NCI-H82 treated with DMSO at 0.1 percent for 48 hours (cell line): ENCODE results near the gene GDF11.

ENCODE experiments used
- DNase-seq: peaks from one replicate; lab custom pipeline; 2025; ENCODE audit not compliant: unreplicated experiment; lab: John Stamatoyannopoulos, UW

Gene GDF11

DNA sequence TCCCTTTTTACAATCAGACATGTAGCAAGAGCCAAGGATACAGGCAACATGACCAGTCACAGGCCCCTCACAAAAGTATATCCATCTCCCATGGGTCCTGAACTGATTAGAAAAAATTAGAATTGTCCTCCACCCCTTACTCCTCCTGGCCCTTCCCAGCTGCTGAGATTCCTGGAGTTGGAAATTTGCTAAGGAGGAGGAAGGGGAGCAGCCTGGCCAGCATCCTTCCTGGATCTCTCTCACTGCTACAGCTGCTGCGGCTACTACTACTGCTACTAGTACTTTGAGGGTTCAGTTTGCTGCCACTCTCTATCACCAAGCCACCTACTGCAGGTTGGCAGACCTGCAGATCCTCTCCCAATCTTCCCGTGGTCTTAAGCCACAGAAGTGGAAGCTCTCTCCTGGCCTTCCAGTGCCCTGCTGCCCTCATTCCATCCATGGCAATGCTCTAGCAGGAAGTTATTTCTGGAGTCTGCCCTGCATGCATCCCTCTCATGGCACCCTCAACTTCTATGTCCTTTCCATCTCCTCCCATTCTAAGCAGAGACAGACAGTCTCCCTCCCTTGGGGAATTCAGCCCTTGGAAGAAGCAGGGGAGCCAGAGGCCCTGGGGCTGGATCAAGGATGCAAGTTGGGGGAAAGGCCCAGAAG, 36.2 kb upstream of the GDF11 start:
- no peak for DNase-seq

DNA sequence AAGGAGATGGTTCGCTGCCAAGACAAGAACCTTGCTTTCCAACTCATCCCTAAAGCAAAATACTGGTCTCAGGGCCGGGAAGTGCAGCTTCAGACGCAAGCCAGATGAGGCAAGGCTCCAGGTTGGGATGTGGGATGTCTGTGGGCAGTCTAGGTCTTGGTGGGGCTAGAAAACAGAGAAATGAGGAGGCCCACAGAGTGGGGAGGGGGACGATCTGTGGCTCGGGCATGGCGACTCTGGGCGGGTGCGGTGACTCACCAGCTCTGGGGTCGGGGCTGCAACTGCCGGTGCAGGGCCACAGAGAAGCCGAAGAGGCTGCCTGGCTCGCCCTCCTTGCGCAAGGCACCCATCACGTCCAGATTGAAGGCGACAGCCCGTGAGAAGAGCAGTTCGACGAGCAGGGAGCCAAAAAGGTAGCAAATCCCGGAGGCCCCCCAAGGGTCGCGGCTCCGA, 35.7 kb upstream of the GDF11 start:
- DNase-seq = no peak

DNA sequence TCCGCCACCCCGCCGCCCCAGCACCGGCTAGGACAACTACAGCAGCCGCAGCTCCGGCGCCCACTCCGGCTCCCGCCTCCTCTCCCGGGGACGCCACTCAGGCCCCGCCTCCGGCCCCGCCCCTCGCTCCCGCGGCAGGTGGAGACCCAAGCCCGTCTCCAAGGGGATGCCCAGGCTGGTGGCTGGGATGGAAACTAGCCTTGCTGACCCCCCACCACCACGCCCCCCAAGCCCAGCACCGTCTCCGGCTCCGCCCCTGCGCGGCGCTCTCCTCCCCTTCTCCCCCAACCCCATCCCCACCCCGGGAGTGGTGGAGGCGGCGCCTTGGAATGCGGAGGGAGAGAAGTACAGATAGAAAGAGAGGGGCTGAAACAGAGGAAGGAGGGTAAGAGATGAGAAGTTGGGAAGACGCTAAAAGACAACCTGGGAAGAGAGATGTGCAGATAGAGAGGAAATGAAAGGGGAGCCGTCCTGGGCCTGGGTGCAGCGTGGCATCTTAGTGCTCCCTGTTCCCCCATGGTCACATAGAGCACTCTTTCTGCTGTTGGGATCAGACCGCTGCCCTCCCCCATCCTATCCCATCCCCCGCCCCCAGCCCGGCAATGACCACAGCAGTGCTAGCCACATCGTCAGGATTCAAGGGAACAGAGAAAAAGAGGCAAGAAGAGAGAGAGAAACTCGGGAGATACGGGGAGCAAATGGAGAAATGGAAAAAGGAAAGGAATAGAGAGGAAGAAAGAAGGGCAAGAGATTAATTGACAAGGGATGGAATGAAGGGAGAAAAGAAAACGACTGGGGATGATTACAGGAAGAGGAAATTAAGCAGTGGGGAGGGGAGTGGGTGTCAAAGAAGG, 34.9 kb upstream of the GDF11 start, which contains the start of gene ITGA7:
Gene ITGA7 (minus strand): TSS at position 64 of the 854 bp plus-strand sequence. CDS start 222 bp downstream, outside the sequence.
- DNase-seq = peak; percentile 22

DNA sequence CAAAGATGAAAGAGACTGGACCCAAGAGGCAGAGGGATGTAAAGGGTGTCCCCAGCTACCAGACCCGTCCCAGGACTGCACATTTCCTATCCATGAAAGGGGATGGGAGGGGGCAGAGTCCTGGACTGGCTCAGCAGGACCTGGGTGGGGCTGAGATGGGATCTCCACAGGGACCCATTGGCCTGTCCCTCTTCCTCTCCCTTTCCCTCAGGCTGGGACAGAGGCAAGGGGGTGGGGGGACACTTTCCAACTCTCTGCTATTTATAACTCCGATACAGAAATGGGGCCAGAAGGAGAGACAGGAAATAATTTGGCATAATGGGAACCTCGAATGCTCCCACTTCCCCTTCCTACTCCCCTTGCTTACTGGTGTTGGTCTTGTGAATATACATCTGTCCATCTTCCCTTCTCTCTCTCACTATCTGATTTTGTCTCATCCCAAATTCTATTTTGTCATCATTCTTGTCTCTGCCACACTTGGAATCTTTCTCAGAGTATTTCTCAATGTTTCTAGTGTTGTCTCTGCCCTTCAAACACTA, 34.2 kb upstream of the GDF11 start:
- DNase-seq = no peak

DNA sequence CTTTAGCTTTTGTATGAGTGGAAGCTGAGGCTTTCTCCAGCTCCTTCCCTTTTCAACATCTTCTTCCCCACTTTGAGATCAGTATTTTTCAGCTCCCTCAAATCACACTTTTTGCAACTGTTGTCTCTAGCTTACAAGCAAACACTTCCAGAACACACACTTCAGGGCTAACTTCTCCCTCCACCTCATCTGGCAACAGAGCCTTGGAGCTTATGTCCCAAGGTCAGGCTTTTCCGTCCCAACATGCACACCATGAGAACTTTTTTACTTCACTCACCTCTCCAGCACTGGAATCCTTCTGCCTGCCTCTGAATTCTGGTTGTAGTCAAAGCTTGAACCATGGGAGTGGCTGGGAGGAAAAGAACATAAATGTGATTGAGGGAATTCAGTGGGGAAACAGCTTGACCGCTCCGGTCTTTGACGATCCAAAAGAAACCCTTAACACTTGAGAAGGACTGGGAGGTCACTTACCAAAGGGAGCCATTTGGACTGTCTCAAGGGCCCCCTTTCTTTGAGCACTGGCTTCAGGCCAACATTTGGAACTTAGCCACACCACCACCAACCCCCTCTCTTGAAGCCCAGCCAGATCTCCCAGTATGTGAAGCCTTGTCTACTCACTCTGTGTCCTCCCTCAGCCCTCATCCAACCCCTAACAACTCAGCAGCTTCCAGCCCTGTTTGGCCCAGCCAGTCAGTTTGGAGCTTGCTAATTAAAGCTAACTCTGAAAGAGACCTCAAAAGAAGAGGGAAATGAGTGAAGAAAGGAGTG, 31.0 kb upstream of the GDF11 start:
- DNase-seq = no peak

DNA sequence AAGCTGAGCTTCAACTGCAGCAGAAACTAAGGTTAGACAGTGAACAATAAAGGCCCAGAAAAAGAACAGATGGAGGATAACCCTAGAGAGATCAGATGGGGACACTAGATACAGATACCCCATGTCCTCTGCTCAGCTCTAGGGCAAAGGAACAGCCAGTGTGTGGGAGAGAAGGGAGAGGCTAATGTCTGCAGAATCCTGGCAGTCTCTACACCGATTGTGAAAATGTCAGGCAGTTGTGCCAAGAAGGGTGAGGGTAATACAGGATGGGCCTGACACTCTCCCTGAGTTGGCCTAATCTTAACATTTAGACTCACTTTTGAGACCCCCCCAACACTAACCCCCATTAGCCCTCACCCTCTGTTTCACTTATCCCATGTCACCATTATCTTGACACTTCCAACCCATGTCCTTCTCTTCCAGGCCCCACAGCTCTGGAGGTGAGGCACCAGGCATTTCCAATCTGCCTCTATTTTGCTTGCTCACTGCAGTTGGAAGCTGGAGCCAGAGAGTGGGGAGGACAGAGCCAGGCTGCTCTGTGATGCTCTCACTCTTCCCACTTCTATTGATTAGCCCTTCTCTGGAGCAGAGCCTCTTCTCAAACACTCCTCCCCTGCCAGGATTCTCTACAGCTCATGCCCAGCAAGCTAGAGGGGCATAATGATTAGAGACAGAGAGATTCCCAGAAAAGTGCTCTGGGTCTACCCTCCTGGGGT, 30.1 kb upstream of the GDF11 start:
- no peak for DNase-seq

DNA sequence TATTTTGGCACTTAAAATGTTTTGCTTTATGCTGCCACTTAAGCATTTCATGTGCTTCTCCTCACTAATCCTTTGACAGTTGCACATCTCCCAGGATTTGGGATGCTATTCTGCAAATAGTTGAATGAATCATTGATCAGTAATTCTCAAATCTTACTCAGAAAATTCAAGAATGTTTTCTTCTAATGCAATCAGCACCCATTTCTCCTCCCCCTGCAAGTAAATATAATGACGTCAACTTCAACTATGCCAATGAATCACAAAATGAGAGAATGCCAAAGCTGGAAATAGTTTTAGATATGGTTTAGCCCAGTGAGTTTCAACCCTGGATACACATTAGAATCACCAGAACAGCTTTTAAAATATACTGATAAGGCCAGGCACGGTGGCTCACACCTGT, 29.2 kb upstream of the GDF11 start:
- DNase-seq = no peak

DNA sequence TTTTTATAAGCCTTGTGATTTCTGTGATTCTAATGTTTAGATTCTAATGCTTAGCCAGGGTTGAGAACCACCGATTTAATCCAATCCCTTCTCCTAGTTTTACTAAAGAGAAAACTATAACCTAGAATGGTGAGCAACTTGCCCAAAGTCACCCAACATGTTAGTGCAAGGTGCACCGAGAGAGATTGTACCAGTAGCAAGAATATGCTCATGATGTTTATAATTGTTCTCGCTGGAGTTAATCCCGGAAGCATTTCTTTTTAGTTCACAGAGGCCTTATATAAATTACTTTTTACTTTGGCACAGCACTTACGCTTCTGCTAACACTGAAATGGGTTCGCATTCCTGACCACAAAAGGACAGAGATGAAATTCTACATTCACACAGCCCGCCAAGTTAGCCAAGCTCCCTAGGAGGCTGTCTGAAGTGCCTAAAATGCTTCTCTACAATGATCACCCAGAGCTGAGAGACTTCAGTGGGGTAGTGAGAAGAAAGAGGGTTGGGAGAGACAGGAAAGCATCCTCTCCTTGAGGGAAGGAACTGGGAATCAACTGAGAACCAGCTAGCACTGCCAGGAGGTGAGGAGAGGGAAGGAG, 27.7 kb upstream of the GDF11 start:
- no peak for DNase-seq

DNA sequence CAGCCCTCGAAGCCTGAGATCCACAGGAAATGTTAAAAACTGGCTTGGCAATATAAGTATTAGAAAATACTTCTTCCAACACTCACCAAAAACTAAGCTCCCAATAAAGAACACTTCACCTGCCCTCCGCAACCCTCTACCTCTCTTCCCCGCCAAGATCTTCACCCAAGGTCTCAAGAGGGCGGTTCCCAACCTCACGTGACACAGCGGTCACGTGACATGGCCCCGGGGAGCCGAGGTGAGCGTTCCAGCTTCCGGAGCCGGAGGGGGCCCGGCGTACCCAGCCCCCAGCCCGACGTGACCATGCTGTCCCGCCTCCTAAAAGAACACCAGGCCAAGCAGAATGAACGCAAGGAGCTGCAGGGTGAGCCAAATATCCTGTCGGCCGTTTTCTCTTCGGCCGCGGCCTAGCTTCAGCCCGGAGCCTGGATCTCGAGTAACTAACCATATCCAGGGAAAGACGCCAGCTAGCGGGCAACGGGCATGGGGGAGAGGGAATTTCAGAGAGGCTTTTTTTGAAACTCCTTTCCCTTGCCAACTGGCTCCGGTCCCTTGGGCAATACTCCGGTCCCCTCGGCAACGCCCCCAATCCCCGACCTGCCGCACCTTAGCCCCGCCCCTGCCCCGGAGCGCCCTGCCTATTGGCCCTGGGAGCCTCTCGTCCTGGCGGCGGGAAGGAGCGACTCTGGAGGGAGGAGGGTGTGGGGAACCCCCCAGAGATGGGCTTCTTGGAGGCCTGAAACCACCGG, 26.9 kb upstream of the GDF11 start, which contains the start of gene BLOC1S1:
Gene BLOC1S1 (plus strand): TSS at position 214 of the 749 bp plus-strand sequence. CDS start 6 bp downstream, at position 220.
- peak; percentile 71 for DNase-seq

DNA sequence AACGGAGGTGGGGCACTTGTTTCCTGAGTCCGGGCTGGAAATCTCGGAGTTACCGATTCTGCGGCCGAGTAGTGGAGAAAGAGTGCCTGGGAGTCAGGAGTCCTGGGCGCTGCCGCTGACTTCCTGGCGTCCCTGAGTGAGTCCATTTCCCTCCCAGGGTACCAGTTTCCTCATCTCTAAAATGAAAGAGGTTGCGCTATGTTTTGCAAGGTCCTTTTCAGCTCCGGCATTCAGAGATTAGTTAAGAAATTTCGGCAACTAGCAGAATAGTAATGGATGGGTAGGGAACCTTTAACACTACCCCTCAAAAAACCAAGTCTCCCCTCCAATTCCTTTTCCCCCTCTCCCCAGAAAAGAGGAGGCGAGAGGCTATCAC, 26.4 kb upstream of the GDF11 start:
- no peak for DNase-seq

DNA sequence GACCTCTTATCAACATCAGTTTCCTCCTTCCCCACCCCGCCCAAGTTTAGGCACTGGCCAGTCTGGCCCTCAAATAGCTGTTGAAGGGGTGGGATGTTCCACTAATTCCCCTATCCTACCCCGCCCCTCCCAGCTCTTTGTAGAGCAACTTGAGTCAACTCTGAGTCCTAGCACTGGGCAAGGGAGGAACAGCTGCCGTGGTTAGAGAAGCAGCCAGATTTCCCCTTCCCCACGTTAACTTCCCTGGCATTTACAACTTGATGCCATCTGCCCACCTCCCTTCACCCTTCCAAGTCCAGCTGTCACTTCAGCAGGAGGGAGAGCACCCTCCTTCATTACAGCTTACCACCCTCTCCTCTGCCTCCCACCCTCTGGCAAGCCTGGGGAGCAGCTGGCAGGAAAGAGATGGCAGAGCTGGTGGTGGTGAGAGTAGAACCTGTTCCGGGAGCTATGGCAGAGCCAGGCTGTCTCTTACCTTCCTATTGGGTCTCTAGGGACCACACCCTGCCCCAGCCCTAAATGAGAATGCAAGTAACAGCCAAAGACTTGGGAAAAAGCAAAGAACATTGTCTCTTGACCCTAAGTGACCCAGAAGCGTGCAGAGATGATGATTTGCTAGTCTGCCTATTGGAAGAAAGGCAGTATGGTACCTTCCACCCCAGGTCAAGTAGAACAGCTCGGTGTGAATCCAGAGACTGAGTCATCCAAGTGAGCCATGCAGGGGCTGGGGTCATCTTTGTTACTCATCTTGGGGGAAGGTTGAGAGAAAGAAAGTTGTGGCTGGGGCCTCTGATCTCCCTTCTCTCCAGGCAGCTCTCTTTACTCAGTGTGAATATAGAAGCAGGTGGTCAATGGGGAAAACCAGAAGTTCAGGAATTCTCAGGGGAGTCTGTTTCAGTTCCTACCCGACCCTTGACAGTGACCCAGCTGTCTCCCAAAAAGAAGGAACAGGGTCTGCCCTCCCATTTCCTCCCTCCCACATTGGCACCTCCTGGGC, 25.6 kb upstream of the GDF11 start:
- DNase-seq = no peak

DNA sequence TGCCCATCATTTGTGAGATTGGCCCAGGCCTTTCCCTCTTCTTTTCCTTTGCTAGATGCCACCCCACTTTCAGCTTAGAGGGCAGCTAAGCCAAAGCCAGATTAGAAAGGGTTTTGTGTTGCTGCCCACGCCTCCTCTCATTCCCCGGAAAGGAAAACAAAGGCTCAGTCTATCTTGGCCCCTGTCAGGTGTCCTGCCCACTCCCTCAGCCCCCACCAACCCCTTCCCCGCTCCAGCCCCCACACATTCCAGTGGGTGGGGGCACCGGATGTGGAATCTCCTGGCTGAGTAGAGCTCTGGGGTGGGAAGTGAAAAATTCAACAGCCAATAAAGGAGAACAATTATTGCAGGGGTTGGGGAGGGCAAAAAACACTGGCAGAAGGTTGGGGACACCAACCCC, 24.9 kb upstream of the GDF11 start:
- DNase-seq = no peak

DNA sequence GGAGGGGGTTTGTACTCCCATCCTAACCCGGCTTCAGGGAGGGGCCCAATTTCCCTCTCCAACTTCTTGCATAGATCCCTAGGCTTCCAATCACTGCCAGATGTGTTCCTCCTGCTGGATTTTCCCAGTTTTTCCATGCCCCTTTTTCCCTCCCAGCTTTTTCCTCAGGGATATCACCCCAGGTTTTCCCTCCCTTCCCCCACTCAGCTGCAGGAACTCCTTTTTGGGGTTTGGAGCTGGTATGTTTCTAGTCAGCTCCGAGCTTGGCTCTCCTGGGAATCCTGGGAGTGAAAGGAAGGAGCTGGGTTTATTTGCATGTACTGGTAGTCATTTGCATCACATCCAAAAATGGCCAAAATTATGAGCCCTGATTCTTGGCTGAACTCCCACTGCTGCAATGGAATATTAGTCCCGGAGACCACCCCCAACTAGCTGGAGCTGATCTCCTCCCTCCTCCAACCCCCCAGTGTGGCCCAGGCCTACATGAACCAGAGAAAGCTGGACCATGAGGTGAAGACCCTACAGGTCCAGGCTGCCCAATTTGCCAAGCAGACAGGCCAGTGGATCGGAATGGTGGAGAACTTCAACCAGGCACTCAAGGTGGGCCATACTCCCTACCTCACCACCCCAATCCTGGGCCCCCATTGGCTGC, 24.2 kb upstream of the GDF11 start:
- DNase-seq = no peak

DNA sequence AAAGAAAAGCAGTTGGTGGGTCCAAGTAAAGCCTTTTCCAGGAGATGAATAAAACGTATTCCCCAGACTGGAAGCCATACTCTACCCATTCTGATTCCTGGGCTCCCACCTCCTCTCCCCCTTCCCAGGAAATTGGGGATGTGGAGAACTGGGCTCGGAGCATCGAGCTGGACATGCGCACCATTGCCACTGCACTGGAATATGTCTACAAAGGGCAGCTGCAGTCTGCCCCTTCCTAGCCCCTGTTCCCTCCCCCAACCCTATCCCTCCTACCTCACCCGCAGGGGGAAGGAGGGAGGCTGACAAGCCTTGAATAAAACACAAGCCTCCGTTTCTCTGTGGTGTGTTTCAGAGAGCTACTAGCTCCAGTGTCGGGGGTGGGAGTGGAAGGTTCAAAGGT, 23.6 kb upstream of the GDF11 start:
- DNase-seq = no peak

DNA sequence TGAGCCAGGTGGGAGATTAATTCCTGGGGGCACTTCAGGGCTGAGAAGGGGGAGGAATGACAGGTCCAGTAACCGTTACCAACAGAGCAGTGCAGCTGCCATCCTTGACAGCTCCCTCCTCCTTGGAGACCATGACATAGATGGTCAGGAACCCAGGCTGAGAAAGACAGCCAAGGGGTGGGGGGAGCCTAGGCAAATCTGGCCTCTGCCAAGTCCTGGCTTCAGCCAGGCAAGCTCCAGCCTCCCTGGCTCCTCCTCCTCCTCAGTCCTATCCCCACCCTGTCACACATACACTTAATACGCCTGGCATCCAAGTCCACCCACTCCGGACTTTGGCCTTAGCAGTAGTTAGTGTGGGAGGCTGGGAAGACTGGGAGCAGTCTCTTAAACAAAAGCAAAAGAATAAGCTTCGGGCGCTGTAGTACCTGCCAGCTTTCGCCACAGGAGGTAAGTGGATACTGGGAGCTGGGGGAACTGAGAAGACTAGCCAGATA, 22.8 kb upstream of the GDF11 start, which contains the start of gene RDH5:
Gene RDH5 (plus strand): TSS at position 323 of the 494 bp plus-strand sequence. CDS start 792 bp downstream, outside the sequence.
- no peak for DNase-seq

DNA sequence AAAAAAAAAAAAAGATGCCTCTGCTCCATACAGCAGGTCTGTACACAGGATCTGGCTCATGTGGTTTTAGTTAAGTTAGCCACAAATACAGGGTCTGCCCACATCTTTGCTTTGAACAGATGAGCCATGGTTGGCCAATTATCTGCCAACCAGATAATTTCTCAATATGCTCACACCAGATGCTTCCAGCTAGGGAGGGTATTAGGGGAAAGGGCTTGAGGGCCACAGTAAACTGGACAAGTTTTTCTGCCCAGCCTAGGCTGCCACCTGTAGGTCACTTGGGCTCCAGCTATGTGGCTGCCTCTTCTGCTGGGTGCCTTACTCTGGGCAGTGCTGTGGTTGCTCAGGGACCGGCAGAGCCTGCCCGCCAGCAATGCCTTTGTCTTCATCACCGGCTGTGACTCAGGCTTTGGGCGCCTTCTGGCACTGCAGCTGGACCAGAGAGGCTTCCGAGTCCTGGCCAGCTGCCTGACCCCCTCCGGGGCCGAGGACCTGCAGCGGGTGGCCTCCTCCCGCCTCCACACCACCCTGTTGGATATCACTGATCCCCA, 22.0 kb upstream of the GDF11 start:
- DNase-seq = no peak

DNA sequence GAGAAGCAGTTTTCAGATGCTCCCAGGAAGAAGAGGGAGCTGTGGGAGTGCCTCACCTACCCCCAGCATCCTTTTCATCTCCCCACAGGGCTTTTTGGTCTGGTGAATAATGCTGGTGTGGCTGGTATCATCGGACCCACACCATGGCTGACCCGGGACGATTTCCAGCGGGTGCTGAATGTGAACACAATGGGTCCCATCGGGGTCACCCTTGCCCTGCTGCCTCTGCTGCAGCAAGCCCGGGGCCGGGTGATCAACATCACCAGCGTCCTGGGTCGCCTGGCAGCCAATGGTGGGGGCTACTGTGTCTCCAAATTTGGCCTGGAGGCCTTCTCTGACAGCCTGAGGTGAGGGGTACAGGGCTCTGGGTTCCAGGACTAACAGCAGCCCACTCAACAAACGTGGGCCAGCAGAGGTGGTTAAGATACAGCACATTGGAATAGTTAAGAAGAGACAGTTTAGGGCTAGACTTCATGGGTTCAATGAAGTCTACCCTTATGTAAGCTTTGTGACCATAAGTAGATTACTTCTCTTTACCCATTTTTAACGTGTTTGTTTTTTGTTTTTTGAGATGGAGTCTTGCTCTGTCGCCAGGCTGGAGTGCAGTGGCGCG, 21.2 kb upstream of the GDF11 start:
- DNase-seq = no peak
